Midbrain (tissue), 1 donor: ENCODE measurements around the gene SLC7A8.

Experiments used
- DNase-seq: peaks from one replicate; lab custom pipeline; 2025; lab: John Stamatoyannopoulos, UW

Gene SLC7A8

DNA sequence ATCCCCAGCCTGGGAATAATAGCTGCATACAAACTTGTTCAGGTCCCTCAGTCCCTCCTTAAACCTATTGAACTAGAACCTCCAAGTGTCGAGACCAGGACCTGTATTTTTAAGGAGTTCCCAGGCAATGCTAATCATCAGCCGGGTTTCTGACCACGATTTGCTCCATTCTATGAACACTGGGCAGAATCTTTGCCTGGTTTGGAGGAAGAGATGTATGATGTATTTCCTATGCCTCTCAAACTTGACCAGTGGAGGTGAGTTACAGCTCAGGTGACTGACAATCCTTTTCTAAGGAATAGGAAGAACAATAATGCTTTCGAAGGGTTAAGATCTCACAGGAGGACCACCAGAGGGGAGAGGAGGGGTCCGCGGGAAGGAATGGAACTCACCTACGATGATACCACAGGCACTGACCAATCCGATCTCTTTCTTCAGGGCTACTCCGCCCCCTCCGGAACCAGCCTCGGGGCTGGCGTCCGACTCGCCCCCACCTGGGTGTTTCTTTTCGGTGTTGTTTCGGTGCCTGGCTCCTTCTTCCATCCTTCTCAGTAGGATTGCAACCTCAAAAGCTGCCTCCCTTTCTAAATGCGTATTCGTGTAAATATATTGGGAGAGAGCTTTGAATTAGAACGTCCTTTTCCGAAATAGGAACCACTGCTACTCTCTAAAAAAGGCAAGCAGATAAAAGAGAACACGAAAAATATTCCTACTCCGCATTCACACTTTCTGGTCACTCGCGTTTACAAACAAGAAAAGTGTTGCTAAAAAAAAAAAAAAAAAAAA is 895 bp downstream of the SLC7A8 start:
- peak; percentile 38 for DNase-seq

DNA sequence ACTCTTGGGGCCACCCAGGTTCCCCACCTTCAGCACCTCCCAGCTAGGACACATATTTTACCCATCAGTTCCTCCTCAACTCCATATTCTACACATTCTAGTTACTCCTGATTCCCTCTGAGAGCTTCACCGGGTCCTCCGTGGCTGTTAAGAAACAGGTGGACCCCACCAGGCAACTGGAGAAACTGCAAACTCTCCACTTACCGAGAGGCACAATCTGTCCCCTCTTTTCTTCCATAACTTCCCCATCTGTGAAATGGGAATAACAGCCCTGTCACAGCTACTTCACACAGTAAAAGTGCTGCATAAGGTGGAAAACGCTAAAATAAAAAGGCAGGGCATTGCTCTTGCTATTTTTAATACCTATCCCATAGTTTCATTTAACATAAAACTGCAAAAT is 1.5 kb downstream of the SLC7A8 start:
- no peak for DNase-seq

DNA sequence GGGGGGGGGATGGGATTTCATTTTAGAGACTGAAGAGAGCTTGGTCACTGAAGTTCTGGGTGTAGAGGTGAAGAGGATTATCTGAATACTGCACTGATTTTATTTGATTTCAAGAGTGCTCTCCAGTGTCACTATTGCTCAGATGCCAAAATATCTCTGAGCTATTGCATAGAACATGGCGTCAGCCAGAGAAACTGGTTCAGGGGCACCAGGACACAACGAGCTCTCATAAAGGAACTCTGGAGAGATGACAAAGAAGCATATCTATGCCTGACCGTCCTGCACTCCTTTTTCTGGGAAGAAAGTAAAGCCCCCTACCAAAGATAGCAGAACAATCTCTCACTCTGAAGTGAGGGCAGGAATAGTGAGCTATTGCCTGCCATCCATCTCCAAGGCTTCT is 2.0 kb downstream of the SLC7A8 start:
- DNase-seq: no peak

DNA sequence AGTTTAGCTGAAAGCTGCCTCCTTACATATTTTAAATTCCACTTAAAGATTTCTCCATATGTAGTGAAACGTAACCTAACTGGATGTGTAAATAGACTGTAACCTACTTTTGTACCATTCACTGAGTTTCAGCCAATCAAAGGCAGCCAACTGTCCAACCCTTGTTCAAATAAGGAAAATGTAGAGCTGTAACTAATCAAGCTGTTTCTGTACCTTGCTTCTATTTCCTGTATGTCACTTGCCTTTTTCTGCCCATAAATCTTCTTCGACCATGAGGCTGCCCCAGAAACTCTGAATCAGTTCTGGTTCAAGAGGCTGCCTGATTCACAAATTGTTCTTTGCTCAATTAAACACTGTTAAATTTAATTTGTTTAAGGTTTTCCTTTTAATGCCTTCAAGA is 6.3 kb downstream of the SLC7A8 start:
- DNase-seq: no peak

DNA sequence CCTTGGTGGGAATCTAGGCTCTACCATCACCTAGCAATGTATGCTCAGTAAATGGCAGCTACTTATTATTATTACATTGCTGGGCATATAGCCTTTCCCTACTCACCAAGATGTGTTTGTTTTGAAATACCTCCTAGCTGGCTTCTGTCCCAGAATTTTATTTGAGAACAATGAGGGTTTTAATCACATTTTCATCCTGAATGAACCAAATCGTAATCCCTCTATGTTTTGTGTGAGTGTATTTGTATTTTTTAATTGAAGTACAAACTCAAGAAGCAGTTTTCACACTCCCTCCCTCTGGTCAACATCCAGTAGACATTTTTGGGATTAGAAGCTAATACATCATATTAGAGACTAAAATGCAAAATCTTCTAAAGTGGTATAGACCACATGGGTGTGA is 7.6 kb downstream of the SLC7A8 start:
- DNase-seq: no peak

DNA sequence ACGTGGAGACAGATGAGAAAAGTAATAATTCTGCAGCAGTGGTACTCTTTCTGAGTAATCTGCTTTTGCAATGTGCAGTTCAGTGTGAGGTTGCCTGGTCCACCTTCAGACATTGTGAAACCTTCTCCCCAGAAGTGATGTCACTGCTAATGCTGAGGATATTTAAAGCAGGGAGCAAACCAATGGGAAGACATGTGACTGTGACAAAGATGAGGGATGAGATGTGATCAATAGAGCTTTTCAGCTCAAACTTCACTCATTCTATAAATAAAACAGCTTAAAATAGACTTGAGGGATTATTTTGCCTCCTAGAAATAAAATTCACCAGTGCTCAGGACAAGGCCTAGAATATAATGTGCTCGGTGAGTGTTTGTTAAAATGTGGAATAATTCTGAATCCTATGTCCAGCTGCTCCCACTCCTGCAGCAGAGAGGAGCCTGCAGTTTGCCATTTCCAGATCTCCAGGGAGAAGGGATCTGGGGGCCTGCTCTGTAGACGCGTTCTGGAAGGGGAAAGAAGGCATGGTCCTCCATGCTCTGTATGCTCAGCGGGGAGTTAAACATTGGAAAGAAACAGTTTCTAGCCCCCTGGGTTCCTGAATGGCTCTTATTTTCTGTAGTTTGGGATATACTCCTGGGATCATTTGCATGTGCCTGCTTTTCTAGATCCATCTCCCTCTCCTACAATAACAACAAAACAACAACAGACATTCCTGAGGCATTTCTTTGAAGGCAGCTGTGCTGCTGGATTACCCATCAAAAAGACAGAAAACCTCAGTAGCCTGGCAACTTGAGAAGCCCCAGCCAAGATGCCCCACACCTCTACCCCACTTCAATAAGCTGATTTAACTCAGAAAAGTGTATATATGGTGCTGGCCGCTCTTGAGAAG is 8.9 kb downstream of the SLC7A8 start:
- no peak for DNase-seq

DNA sequence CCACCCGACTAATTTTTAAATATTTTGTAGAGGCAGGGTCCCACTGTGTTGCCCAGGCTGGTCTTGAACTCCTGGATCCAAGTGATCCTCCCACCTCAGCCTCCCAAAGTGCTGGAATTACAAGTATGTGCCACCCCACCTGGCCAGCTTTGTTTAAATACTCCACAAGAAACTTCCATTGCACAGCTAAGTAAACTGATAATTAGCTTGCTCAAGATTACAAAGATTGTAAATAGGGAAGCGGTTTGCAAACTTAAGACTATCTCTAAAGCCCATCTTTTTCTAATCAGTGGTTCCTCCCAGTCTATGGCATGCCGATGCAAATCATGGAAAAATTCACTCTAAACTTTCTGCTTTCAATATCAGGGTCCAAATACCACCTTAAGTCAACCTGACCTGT is 9.7 kb downstream of the SLC7A8 start:
- DNase-seq: no peak

DNA sequence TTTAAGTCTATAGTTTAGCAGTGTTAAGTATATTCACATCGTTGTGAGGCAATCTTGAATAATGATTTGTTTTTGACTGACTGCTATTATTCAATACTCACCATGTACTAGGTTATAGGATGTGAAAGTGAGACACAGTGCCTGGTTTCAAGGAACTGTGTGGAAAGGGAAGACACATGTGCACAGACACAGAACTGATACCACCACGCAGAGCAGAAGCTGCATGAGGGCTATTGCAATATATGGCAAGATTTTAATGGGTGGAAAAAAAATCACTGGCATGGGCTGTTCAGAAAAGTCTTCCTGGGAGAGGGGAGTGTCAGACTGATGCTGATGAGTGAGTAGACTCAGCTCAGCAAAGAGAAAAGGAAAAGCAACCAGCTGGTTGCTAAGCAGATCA is 10.4 kb downstream of the SLC7A8 start:
- peak; percentile 16 for DNase-seq

DNA sequence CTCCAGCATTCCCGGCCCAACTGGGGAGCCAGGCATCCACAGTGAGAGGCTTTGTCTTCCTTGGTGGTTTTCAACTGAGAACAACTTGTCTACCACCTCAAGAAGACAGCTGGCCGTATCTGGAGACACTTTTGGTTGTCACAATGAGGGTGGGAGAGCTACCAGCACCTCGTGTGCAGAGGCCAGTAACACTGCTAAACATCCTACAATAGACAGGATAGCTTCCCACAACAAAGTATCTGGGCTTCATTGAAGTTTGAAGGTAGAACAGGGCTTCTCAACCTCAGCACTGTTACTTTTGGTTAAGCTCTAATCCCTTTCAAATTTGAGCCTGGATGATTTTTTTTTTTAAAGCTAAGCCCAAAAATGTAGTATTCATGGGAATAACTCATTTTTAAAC is 10.9 kb downstream of the SLC7A8 start:
- DNase-seq: no peak

DNA sequence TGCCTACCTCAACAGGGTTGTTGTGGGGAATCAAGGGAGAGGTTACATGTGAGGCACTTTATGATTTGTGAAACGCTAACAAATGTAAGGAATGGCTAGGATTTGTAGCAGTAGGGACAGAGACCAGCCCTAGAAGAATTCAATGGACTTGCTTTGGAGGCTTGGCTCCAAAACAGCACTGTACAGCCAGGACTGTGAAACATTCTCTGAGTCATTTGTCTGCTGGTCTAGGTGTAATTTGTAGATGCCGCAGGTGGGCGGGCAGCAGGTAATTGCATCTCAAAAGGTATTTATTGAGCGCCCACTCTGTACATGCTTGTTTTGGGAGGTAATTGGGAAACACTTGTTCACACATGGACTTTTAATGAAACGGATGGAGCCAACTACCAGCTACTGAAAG is 11.4 kb downstream of the SLC7A8 start:
- no peak for DNase-seq

DNA sequence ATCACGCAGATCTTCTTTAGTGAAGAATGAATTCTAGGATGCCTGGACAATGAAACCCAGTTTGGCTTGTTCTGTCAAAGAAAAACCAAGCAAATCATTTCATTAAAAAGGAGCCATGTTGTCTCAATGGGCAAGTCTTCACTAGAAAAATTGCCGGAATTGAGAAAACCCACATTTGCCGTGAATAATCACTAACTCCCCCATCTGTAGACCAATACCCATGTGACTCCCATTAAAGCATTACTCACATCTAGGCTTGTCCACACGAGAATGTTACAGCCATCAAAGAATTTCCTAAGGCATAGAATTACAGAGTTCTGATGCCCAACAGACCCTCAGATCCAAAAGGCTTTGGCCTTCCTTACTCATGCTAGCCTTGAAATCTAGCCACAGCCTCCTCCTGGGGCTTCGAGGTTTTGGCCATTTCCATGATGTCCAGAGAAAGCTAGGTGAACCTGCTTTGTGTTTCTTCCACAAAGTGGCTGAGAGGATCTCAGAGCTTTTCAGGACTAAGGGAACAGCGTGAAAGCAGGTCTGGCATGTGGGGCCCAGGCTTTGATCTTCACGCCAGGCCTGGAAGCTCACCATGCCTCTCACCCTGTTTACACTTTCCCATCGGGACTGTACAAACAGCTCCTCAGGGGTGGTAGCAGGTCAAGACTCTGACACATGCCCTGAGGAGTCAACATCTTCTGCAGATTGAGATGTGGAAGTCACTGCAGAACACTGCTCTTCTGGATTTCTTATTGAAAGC is 12.1 kb downstream of the SLC7A8 start:
- no peak for DNase-seq

DNA sequence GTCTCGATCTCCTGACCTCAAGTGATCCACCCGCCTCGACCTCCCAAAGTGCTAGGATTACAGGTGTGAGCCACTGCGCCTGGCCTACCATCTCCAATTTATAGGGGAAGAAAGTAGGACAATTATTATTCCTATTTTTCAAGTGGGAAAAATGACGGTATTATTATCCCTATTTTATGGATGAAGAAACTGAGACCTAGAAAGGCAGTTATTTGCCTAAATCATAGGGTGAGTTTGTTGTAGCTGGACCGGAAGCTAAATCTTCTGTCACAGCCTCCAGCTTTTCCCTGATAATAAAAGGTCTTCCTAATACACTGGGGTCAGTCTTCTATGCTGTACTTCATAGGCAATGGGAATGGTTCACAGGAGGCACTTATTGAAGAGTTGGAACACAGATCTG is 13.8 kb downstream of the SLC7A8 start:
- DNase-seq: no peak

DNA sequence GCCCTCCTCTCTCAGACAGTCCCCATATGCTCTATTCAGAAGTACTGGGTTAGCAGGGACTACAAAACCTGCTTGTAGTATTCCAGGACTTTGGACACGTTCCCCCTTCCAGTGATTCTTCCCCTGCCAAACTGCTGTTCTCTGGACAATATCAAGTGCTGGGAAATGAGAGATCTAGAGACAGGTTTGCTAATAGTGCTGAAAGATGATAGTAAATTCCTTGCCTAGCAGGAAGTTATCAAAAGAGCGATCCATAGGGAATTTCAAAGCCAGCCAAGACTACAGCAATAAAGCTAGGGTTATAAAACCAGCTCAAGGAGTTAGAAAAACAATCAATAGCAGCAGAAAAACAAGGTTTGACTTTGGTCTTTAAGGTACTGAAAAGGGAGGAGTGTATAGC is 15.2 kb downstream of the SLC7A8 start:
- DNase-seq: no peak

DNA sequence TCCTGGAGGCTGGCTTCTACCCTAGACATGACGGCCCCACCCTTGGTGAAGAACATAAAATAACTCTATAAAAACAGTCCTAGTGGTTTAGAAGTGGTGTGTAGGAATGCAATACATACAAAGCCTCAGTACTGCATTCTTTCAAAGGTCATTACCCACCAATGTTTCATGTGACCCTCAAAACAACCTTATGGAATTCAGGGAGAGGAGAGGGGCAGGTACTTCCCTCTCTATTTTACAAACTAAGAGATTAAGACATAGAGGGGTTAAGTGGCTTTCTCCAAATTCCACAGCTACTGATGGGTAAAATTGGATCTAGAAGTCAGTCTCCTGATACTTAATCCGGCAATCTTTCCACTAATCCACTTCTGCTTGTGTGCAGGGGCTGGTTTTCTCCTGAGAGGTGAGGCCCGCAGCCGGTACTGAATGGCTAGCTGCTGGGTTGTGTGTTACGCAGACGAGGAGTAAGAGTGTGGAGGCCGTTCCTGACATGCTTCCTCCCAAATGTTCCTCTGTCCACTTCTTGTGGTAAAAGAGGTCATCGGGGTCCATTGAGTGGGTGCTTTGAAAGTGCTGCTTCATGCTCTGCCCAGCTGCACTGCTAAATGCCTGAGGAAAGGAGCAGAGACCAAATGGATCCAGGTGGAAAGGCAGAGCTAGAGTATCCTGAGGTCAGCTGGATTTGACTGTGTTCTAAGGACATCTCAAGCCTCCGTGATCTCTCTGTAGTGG is 16.2 kb downstream of the SLC7A8 start:
- no peak for DNase-seq

DNA sequence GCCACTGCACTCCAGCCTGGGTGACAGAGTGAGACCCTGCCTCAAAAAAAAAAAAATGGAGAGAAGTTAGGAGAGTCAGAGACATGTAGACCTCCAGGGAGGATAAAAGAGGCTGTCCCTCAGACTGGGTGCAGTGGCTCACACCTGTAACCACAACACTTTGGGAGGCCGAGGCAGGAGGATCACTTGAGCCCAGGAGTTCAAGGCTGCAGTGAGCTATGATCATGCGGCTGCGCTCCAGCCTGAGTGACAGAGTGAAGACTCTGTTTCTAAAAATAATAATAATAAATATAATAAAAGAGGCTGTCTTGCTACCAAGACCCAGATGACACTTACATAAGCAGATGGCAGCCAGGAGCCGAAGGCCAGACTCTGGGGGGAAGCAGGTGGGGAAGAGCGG is 18.5 kb downstream of the SLC7A8 start:
- no peak for DNase-seq

DNA sequence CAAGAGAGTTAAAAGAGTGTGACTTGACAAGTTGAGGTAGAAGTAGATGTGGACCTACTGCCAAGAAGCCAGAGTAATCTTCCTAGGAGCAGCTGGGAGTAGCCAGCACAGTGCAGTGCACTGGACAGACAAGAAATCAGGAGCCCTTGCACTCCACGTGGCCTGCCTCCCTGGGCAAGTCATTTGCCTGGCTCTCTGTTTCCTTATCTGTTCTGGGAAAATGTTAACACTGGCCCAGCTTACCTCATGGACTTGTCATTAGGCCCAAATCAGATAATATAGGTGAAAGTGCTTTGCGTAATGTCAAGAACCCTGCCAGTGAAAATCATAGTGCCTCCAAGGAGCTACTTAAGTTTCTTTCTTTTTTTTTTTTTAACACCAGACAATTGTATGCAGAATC is 19.2 kb downstream of the SLC7A8 start:
- DNase-seq: no peak

DNA sequence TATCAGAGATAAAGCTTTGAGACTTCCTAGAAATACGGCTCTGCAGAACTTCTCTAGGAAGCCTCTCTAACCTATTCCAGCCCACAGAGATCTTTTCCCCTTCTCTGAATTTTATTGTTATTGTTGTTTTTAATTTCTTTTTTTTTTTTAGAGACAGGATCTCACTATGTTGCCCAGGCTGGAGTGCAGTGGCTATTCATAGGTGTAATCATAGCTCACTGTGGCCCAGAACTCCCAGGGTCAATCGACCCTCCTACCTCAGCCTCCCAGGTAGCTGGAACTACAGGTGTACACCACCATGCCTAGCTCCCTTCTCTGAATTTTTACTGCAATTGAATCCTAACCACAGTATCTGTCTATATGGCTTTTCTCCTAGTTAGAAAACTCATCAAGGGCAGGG is 19.6 kb downstream of the SLC7A8 start:
- DNase-seq: no peak

DNA sequence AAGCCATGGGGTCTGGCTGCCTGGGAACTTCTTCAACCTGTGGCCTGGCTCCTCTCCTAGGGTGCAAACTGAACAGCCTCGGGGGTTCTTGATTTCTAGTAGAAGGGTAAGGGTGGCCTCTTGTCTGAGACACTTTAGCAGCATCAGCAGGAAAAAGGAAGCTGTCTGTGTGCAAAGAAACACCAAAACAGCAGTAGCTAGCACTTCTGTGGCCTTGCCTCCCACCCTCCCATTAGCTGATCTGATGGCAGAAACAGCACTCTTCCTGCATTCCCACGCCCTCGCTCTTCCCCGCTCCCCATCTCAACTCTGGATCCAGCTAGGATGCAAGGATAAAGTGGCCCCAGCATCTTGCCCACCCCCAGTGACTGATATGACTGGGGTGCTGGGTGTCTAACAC is 20.7 kb downstream of the SLC7A8 start:
- no peak for DNase-seq

DNA sequence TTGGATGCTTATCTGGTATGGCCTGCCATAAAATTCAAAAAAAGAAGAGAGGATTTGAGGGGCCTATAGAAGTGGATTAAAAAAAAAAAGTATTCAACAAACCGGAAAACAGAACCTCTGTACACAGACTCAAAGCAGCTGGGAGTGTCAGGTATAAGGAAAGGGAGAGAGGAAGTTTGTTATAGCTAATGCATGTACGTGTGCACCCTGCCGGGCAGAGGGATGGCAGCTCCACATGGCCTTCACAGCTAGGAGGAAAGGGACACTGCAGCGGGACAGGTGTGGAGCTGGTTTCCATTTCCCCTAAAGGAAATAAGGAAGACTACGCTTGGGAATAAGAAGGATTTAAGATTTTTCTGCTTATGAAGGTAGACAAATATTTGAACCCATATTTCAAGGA is 21.5 kb downstream of the SLC7A8 start:
- no peak for DNase-seq

DNA sequence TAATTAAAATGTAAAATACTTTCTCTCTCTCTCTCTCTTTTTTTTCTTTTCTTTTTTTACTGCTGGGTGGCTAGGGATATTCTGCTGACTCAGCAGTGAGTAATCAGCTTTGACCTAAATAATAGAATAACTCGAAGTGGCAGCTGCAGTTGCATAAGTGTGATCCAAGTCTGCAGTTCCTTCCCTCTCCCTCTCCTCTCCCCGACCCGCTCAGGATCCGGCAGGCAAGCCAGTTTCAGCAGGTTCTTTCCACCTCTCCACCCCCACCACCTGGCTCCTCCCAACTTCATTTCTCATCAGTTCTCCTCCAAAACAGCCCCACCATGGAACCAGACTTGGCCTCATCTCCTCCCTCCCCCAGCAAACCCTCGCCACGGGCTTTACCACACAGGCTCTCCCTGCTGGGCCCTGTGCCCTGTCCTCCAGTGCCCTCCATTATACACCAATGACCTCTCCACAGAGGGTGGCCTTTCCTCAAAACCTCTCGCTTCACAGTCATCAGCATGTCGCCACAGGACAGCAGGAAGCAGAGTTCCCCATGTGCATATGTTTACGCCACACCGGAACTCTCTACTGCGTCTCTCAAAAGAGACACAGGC is 22.4 kb downstream of the SLC7A8 start:
- DNase-seq: no peak

DNA sequence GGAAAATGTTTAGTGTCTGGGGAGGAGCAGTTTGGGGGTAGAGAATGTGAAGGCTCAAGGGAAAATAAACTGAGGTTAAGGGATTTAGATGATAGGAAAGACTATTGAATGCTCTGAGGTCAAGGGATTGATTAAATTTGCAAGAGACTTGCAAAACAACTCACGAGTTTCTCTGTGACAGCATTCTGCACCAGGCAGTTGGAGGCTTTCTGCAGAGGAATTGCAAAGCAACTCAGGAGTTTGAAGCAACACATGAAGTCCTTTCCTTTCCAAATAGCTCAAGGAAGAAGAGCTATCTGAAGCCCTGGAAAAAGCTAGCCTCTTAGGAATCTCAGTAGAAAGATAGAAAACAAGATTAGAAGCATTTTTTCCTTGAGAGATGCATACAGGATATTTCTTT is 23.9 kb downstream of the SLC7A8 start:
- DNase-seq: no peak

DNA sequence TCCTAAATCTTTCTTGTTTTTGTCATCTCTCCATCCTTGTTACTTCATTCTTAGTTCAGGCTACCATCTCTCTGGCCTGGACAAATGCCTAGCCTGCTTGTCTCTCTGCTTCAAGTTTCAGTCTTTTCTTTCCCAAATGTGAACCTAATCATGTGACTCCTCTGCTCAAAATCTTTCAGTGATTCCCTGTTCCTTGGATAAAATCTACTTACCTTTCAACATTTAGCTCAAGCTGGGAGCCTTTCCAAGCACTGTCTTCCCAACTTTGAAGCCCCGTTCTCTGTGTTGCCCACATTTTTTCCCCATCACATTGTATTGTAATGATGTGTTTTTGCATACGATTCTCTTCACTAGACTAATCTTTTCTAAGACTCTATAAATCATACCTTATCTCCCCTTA is 24.7 kb downstream of the SLC7A8 start:
- no peak for DNase-seq
